Measurements from ENCODE around the gene PCNX2. TPM values are rescaled to one million over a fixed set of nuclear protein-coding genes. Genes with fewer than 3 reads are reported as not detected.

PCNX2 gene
- polyA plus RNA-seq, 1 donor (not counting 4 experiments of a cell fraction or from before 2014, with no cell fraction given) = 18.0 TPM

GRCh38 chr1:233088613-233089012 is 206.9 kb downstream of the PCNX2 start:
- H3K27ac ChIP-seq (ENCODE audit: control insufficient read depth, insufficient read depth, low read length) = no peak overlapping the region
- TF ChIP-seq EZH2 (IDR thresholded peaks at IDR 0.05; ENCODE audit: low read length) = no peak
- H3K9me3 ChIP-seq (ENCODE audit: control insufficient read depth, low read depth, low read length) = no peaks in the 10 kb centered on the region
- H3K9me1 ChIP-seq (ENCODE audit: control insufficient read depth, extremely low read depth, insufficient read depth, low read length) = no peaks in the 10 kb centered on the region
- no peak for FAIRE-seq
- H3K27me3 ChIP-seq (ENCODE audit: control insufficient read depth, extremely low read depth, insufficient read depth, low read length) = no peaks in the 10 kb centered on the region
- peaks cover 19% of the 10 kb centered on the region for H3K4me1 ChIP-seq (ENCODE audit: control insufficient read depth, extremely low read depth, insufficient read depth, low read length)
- H3K9ac ChIP-seq (ENCODE audit: control insufficient read depth, extremely low read depth, insufficient read depth, low read length) = no peak overlapping the region
- H3K79me2 ChIP-seq (ENCODE audit: control insufficient read depth, insufficient read depth, low read length) = no peaks in the 10 kb centered on the region
- H4K20me1 ChIP-seq (ENCODE audit: control insufficient read depth, extremely low read depth, insufficient read depth, low read length) = no peaks in the 10 kb centered on the region
- H2AFZ ChIP-seq (ENCODE audit: control insufficient read depth, low read length) = no peak overlapping the region
- no peak overlapping the region for H3K4me3 ChIP-seq (ENCODE audit: control insufficient read depth in 2 of 3, extremely low read depth in 1 of 3, insufficient read depth in 2 of 3, low read depth in 1 of 3, low read length in 3 of 3)
- peaks cover 2 to 8% of the 10 kb centered on the region in 2 experiments for H3K36me3 ChIP-seq (ENCODE audit: control insufficient read depth in 2 of 2, extremely low read depth in 1 of 2, insufficient read depth in 2 of 2, low read length in 2 of 2)
- dilution Hi-C loops (cut with MboI; ENCODE audit: extremely low pct_ligation_motif_present, low sequenced_read_pairs) = no loop called here
- no peak for DNase-seq (ENCODE audit: low read depth, low spot score)
- H3K4me2 ChIP-seq (ENCODE audit: control insufficient read depth, extremely low read depth, insufficient read depth, low read depth, low read length) = no peak overlapping the region

DNA sequence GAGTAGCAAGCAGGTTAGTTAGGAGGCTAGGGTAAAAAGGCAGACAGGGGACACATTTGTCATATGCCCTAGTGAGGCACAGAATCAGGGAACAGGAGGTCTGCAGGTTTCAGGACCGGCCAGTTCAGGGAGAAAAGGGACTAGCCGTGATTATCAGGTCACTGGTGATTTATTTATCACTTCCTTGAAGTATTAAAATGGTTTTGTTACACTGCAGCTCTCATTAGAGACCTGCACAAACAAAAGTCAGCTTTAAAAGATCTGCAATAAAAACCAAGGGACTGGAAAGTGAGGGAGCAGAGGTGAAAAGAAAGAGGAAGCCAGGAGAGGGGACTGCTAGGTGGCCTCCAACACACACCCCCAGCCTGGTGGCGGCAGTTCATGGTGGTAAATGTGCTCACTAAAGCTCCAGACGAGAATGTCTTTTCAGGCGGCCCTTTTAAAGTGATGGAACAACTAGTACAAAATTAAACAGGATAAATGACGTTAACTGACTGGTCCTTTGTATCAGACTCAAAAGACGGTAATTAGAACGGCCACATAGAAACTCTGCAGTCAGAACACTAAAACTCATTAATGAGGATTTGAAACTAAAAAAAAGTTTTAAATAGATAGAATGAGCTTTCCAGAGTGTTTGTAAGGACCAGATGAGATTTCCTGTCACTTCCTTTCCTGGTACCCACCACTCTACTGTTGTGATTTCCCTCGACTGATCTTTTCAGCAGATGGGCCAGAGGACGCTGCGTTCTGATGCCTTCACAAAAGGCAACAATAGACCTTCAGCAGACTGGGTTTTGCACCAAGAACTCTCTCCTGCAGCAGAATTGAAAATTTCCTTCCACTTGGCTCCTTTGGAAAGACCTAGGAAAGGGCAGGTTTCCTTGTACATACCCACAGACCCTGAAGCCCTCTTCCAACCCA is 208.3 kb downstream of the PCNX2 start:
- no peak overlapping the region for H2AFZ ChIP-seq (ENCODE audit: control insufficient read depth, low read length)
- H3K27ac ChIP-seq (ENCODE audit: control insufficient read depth, insufficient read depth, low read length) = no peak overlapping the region
- no peak overlapping the region for H3K4me2 ChIP-seq (ENCODE audit: control insufficient read depth, extremely low read depth, insufficient read depth, low read depth, low read length)
- no peak for TF ChIP-seq CTCF (optimal IDR thresholded peaks at IDR 0.05 in 1 of 3, IDR thresholded peaks at IDR 0.05 in 1 of 3, conservative IDR thresholded peaks at IDR 0.05 in 1 of 3; ENCODE audit: extremely low read depth in 1 of 3, insufficient read depth in 2 of 3, low read length in 3 of 3)
- TF ChIP-seq EZH2 (IDR thresholded peaks at IDR 0.05; ENCODE audit: low read length) = no peak
- no peak overlapping the region for H3K9ac ChIP-seq (ENCODE audit: control insufficient read depth, extremely low read depth, insufficient read depth, low read length)
- H3K27me3 ChIP-seq (ENCODE audit: control insufficient read depth, extremely low read depth, insufficient read depth, low read length) = no peaks in the 10 kb centered on the region
- H4K20me1 ChIP-seq (ENCODE audit: control insufficient read depth, extremely low read depth, insufficient read depth, low read length) = no peaks in the 10 kb centered on the region
- no peak overlapping the region for H3K4me3 ChIP-seq (ENCODE audit: control insufficient read depth in 2 of 3, extremely low read depth in 1 of 3, insufficient read depth in 2 of 3, low read depth in 1 of 3, low read length in 3 of 3)
- dilution Hi-C loops (cut with MboI; ENCODE audit: extremely low pct_ligation_motif_present, low sequenced_read_pairs) = no loop called here
- H3K79me2 ChIP-seq (ENCODE audit: control insufficient read depth, insufficient read depth, low read length) = no peaks in the 10 kb centered on the region
- FAIRE-seq (no peak), DNase-seq (ENCODE audit: low read depth, low spot score) (no peak)
- H3K36me3 ChIP-seq (ENCODE audit: control insufficient read depth in 2 of 2, extremely low read depth in 1 of 2, insufficient read depth in 2 of 2, low read length in 2 of 2) = peaks cover 4 to 8% of the 10 kb centered on the region in 2 experiments
- peaks cover 23% of the 10 kb centered on the region for H3K4me1 ChIP-seq (ENCODE audit: control insufficient read depth, extremely low read depth, insufficient read depth, low read length)
- H3K9me1 ChIP-seq (ENCODE audit: control insufficient read depth, extremely low read depth, insufficient read depth, low read length) = no peaks in the 10 kb centered on the region
- H3K9me3 ChIP-seq (ENCODE audit: control insufficient read depth, low read depth, low read length) = no peaks in the 10 kb centered on the region
